Right lobe of liver (tissue), 6 donors: ENCODE data around the gene CTNNB1. TPM values are rescaled to one million over a fixed set of nuclear protein-coding genes. Genes with fewer than 3 reads are reported as not detected.

Experiments
- ATAC-seq, 4 donors: fragments of 200-7000 bp; cut with Tn5 transposase; one replicate each; pipeline ENCODE4 v1.9.1; 2020; ENCODE audit warnings: mild to moderate bottlenecking in 4 of 4, moderate library complexity in 4 of 4
- DNase-seq, 3 donors: peaks; one replicate each; pipeline ENCODE4 v3.0.0-alpha.2; 2020
- H3K27ac ChIP-seq, 3 donors: fragments of 200-600 bp; one replicate each; pipeline ENCODE4 v1.8.0; 2022
- H3K27me3 ChIP-seq, 2 donors: fragments of 200-600 bp; one replicate each; pipeline ENCODE4 v1.8.0; 2022
- H3K36me3 ChIP-seq, 4 donors: fragments of 200-600 bp; sonication (generic) in 1 of 4; one replicate each; pipeline versions ENCODE4 v1.5.1 to v1.8.0; 2017 to 2022; ENCODE audit warnings: control low read depth in 1 of 4
- H3K4me1 ChIP-seq, 4 donors: fragments of 200-600 bp; sonication (generic) in 1 of 4; one replicate each; pipeline versions ENCODE4 v1.5.1 to v1.8.0; 2017 to 2022; ENCODE audit warnings: control low read depth in 1 of 4
- H3K4me3 ChIP-seq, 3 donors: fragments of 200-600 bp; one replicate each; pipeline ENCODE4 v1.8.0; 2022
- H3K9me3 ChIP-seq, 4 donors: fragments of 200-600 bp; sonication (generic) in 1 of 4; one replicate each; pipeline versions ENCODE4 v1.5.1 to v1.8.0; 2017 to 2022; ENCODE audit warnings: control low read depth in 1 of 4
- CTCF ChIP-seq, 4 donors: fragments of 200-600 bp in 3 of 4; fragments of 450-650 bp in 1 of 4; IDR thresholded peaks; one replicate each; pipeline versions ENCODE4 v1.5.1 to v1.8.0; 2016 to 2022; ENCODE audit warnings: antibody characterized with exemption in 4 of 4, mild to moderate bottlenecking in 2 of 4
- POLR2A ChIP-seq: fragments of 450-650 bp; IDR thresholded peaks from one replicate; pipeline ENCODE4 v1.6.1; 2017; ENCODE audit warnings: antibody characterized with exemption, mild to moderate bottlenecking
- WGBS: methylation state at CpG from one replicate; pipeline ENCODE4 v1.1.6; 2018; ENCODE audit warnings: low coverage, low lambda C conversion rate; ENCODE audit not compliant: insufficient coverage; ENCODE audit errors: missing lambda C conversion rate; 5-methylcytosine and 5-hydroxymethylcytosine counted together
- intact Hi-C, 2 donors: fragments of 100-400 bp; cut with DNase I; formaldehyde crosslinking; loops; one replicate each; pipeline versions ENCODE4 v1.11.2 to v1.14.1; 2022
- total RNA-seq, 6 experiments: library from RNA; depleted of rRNA in 2 of 6; stranded (reverse); fragments of >200 nt in 2 of 6; fragmentation: NEBNext Ultra II Directional in 3 of 6; extraction: Animal tissue kit (Norgen Biotek cat#: 25700) in 3 of 6; gene quantifications; one replicate each; pipeline versions ENCODE4 v1.1.0 to v1.2.4, GENCODE V29; 2016 to 2023
- donor health status: DM: no; HTN: yes; CAD: no.
- donor health status: DM: no; HTN: no; CAD: no.
- donor health status: DM: no; HTN: no; CAD: no.
- donor health status: DM: no; HTN: yes; CAD: no.
- donor health status: DM: no; HTN: yes; CAD: no.

The CTNNB1 gene
- total RNA-seq, 6 experiments from 2014 or later, result 107 to 160 (median 138) TPM

DNA sequence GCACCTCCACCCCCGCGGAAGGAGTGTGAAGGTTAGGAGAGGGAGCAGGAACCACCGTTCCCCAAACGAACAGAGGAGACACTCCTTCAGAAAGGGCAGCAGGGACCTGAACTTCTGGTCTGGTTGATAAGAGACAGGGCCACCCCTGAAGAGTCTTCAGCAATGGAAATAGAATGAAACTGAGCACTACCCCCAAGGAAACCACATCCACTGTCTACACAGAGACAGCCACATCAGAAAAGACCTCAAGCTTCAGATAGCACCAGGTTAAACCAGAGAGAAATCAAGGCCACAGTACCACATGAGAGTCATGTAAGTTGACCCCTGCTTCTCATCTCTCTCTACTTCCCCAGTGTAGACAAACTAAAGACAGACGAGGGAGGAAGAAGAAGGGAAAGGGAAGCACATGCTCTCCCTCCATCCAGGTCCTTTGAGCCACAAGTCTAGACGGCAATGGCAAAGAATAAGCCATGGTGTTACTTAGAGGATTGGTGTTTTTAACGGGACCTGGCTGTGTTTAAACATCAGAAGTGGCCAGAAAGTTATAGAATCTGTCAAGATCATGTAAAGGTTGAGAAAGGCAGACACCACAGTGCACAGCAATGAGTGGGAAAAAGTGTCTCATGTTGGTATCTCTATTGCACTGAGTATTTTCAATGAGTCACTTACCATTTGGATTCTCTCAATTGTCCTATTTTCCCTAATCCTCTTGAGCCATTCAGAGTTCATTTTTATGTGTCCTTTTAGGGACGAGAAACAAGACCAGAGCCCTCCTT lies 31.4 kb upstream of the CTNNB1 start:
- WGBS, result 68% methylated on average over 3 of the region's 8 CpGs
- Histone ChIP-seq H3K4me3 (no peak overlapping the region), H3K27ac (no peak overlapping the region), H3K27me3 (no peaks in the 10 kb centered on the region), H3K36me3 (no peaks in the 10 kb centered on the region), H3K4me1 (no peaks in the 10 kb centered on the region), H3K9me3 (no peaks in the 10 kb centered on the region)
- ATAC-seq (no peak), DNase-seq (no peak)
- TF ChIP-seq POLR2A, result no peak
- intact Hi-C loops, result no loop called here

GRCh38 chr3:41169023-41169422 lies 30.3 kb upstream of the CTNNB1 start:
- Histone ChIP-seq H3K4me1 (no peaks in the 10 kb centered on the region), H3K27me3 (no peaks in the 10 kb centered on the region), H3K9me3 (no peaks in the 10 kb centered on the region), H3K4me3 (no peak overlapping the region), H3K27ac (no peak overlapping the region), H3K36me3 (no peaks in the 10 kb centered on the region)
- no peak for DNase-seq
- intact Hi-C loops, result no loop called here
- no peak for TF ChIP-seq CTCF (IDR thresholded peaks at IDR 0.05)
- no peak for TF ChIP-seq POLR2A
- WGBS, result 77% methylated on average over 5 of the region's 5 CpGs
- ATAC-seq, result no peak

- H3K4me3 ChIP-seq, result no peak overlapping the region
- H3K27ac ChIP-seq, result no peak overlapping the region
- no peaks in the 10 kb centered on the region for H3K4me1 ChIP-seq
- no peak for TF ChIP-seq POLR2A
- no peak for TF ChIP-seq CTCF (IDR thresholded peaks at IDR 0.05)
- DNase-seq (no peak), ATAC-seq (no peak)
- H3K36me3 ChIP-seq, result no peaks in the 10 kb centered on the region
- WGBS, result 75% methylated on average over 5 of the region's 7 CpGs
- no peaks in the 10 kb centered on the region for H3K27me3 ChIP-seq
- no peaks in the 10 kb centered on the region for H3K9me3 ChIP-seq
- intact Hi-C loops, result no loop called here
Measured at GRCh38 chr3:41173926-41174885, 25.1 kb upstream of the CTNNB1 start.

DNA sequence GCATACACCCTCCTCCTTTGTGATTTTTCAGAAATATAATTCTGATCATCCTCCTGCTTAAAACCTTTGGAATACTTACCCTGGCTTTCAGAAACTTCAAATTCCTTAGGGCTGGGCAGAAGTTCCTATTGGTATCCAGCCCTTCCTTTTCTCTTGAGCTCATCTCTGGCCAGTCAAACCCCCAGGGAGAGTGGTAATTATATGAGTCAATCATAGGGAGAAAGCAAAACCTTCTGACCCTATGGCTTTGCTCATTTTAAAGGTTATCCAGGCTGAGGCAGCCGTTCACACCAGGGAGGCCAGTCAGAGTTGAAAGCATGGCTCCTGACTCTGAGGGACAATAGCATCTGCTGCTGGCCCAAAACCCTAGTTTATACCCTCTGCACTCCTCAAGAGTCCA lies 23.9 kb upstream of the CTNNB1 start:
- no CpG with 5 or more reads among the region's 1 CpG for WGBS
- ATAC-seq, result no peak
- no peak for DNase-seq
- no peak for TF ChIP-seq POLR2A
- TF ChIP-seq CTCF (IDR thresholded peaks at IDR 0.05), result no peak
- H3K4me1 ChIP-seq, result no peaks in the 10 kb centered on the region
- H3K36me3 ChIP-seq, result no peaks in the 10 kb centered on the region
- H3K9me3 ChIP-seq, result no peaks in the 10 kb centered on the region
- H3K27me3 ChIP-seq, result no peaks in the 10 kb centered on the region
- no peak overlapping the region for H3K27ac ChIP-seq
- no peak overlapping the region for H3K4me3 ChIP-seq
- intact Hi-C loops, result no loop called here

DNA sequence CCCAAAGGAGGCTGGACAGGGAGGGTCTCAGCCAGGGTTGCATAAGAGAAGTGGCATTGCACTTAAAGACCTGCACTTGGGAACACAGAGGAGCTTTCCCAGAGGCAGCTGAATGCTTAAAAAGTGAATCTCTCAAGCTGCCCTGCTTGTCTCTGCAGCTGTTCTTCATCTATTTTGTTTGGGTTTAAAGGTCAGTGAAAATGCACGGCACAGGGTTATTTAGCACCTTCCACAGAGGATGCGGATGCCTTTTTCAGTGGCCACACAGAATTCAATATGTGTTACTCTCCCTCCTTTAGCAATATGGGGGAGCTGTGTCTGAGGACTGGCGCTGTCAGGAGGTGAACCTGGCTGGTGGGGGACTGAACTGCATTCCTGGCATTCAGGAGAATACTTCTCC lies 22.7 kb upstream of the CTNNB1 start:
- H3K36me3 ChIP-seq, result no peaks in the 10 kb centered on the region
- H3K4me1 ChIP-seq, result no peaks in the 10 kb centered on the region
- H3K9me3 ChIP-seq, result no peaks in the 10 kb centered on the region
- TF ChIP-seq CTCF (IDR thresholded peaks at IDR 0.05) (no peak), POLR2A (no peak)
- WGBS, result 29% methylated on average over 2 of the region's 3 CpGs
- ATAC-seq (no peak), DNase-seq (no peak)
- H3K4me3 ChIP-seq, result no peak overlapping the region
- H3K27me3 ChIP-seq, result no peaks in the 10 kb centered on the region
- intact Hi-C loops, result no loop called here
- no peak overlapping the region for H3K27ac ChIP-seq
